Esophagus squamous epithelium (tissue), 5 donors: ENCODE measurements around the gene TCF12. TPM values are rescaled to one million over a fixed set of nuclear protein-coding genes. Genes with fewer than 3 reads are reported as not detected.

Experiments
- DNase-seq: peaks from one replicate; lab custom pipeline; 2025; lab: John Stamatoyannopoulos, UW
- H3K27ac ChIP-seq, 4 donors: fragments of 200-600 bp; sonication (generic); one replicate each; pipeline ENCODE4 v1.5.1; 2016 to 2019; ENCODE audit warnings: mild to moderate bottlenecking in 1 of 4
- H3K27me3 ChIP-seq, 4 donors: fragments of 200-600 bp; sonication (generic); 1 replicate in 3 of 4; 2 replicates in 1 of 4; pipeline versions ENCODE4 v1.5.1 to v1.6.0; 2017 to 2021; ENCODE audit warnings: antibody characterized with exemption in 1 of 4
- H3K36me3 ChIP-seq, 3 donors: fragments of 200-600 bp; sonication (generic); one replicate each; pipeline ENCODE4 v1.5.1; 2016 to 2019
- H3K4me1 ChIP-seq, 3 donors: fragments of 200-600 bp; sonication (generic); one replicate each; pipeline ENCODE4 v1.5.1; 2017 to 2019
- H3K4me3 ChIP-seq, 4 donors: fragments of 200-600 bp; sonication (generic); 1 replicate in 3 of 4; 2 replicates in 1 of 4; pipeline ENCODE4 v1.5.1; 2016 to 2019; ENCODE audit warnings: mild to moderate bottlenecking in 2 of 4, moderate library complexity in 1 of 4
- H3K9me3 ChIP-seq, 3 donors: fragments of 200-600 bp; sonication (generic); one replicate each; pipeline ENCODE4 v1.5.1; 2016 to 2019
- POLR2A ChIP-seq, 4 donors: fragments of 450-650 bp; IDR thresholded peaks; one replicate each; pipeline ENCODE4 v1.6.1; 2017; ENCODE audit warnings: antibody characterized with exemption in 4 of 4, mild to moderate bottlenecking in 4 of 4, moderate library complexity in 3 of 4
- WGBS, 2 donors: methylation state at CpG; one replicate each; pipeline ENCODE4 v1.1.5; 2018; 5-methylcytosine and 5-hydroxymethylcytosine counted together
- intact Hi-C: fragments of 100-400 bp; cut with DNase I; formaldehyde crosslinking; loops from one replicate; pipeline ENCODE4 v1.15.0; 2022
- total RNA-seq, 4 donors: library from RNA; depleted of rRNA; stranded (reverse); fragments of >200 nt; gene quantifications; one replicate each; pipeline ENCODE4 v1.1.0, GENCODE V29; 2016
- TF ChIP-seq, protein P1 (sequence below), 6 experiments: fragments of 450-650 bp in 4 of 6; fragments of 200-600 bp in 2 of 6; sonication (generic) in 2 of 6; IDR thresholded peaks; one replicate each; pipeline ENCODE4 v1.5.1; 2016 to 2019; ENCODE audit warnings: antibody characterized with exemption in 6 of 6, mild to moderate bottlenecking in 4 of 6, moderate library complexity in 4 of 6
- donor health status: DM: yes; HTN: yes; CAD: no.

Gene TCF12
- total RNA-seq, 4 donors from 2014 or later = 28.5 to 90.4 (median 51.3) TPM

DNA sequence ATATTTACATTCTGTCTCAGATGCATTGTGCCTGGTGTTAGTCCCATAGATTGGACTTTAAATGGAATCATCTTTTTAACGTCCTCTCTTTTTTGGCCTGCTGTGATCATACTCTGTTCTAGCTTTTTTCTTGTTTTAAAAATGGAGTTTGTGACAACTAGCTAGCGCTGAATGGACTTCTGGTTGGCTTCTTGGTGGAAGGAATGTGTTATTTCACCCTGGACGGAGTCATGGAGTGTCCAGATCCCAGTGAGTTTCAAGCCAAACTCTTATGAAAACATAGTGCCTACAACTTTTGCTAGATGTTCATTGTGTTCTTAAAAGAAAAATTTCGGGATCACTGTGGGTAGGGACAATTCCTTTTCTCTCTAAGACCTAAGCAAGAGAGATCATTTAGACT lies 192.6 kb downstream of the TCF12 start:
- no peak for DNase-seq
- peaks cover 0 to 10% (median 0%) of the 10 kb centered on the region in 3 donors for H3K36me3 ChIP-seq
- intact Hi-C loops = no loop called here
- WGBS, 2 donors = 95% methylated on average over 4 of the region's 4 CpGs
- no peak overlapping the region for H3K4me3 ChIP-seq
- TF ChIP-seq POLR2A (IDR thresholded peaks at IDR 0.05) = no peak
- TF ChIP-seq, protein P1, sequence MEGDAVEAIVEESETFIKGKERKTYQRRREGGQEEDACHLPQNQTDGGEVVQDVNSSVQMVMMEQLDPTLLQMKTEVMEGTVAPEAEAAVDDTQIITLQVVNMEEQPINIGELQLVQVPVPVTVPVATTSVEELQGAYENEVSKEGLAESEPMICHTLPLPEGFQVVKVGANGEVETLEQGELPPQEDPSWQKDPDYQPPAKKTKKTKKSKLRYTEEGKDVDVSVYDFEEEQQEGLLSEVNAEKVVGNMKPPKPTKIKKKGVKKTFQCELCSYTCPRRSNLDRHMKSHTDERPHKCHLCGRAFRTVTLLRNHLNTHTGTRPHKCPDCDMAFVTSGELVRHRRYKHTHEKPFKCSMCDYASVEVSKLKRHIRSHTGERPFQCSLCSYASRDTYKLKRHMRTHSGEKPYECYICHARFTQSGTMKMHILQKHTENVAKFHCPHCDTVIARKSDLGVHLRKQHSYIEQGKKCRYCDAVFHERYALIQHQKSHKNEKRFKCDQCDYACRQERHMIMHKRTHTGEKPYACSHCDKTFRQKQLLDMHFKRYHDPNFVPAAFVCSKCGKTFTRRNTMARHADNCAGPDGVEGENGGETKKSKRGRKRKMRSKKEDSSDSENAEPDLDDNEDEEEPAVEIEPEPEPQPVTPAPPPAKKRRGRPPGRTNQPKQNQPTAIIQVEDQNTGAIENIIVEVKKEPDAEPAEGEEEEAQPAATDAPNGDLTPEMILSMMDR (IDR thresholded peaks at IDR 0.05) = peak in 1 of 6 experiments; percentile 8
- peaks cover 0 to 25% (median 6%) of the 10 kb centered on the region in 3 donors for H3K4me1 ChIP-seq
- no peaks in the 10 kb centered on the region for H3K27me3 ChIP-seq
- H3K9me3 ChIP-seq = no peaks in the 10 kb centered on the region
- H3K27ac ChIP-seq = no peak overlapping the region

DNA sequence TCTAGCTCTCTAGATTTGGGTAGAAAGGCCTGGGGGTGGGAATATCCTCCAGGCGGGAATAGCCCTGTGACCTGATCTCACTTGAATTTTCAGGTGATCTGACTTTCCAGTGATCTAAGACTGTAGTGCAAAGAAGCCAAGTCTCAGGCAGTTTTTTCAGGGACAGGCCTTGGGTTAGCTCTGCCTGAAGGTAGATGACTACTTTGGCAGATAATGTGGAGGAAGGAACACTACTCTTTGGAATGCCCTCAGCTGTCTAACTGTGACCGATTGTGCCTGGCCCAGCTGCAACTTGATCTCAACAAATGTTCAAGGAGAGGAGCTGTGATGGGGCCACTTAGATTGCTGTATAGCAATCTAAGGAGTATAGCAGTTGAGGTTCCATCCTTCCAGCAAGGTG lies 193.7 kb downstream of the TCF12 start:
- Histone ChIP-seq H3K4me3 (no peak overlapping the region), H3K27ac (no peak overlapping the region), H3K9me3 (no peaks in the 10 kb centered on the region), H3K27me3 (no peaks in the 10 kb centered on the region), H3K36me3 (peaks cover 0 to under 1% (median 0%) of the 10 kb centered on the region in 3 donors), H3K4me1 (peaks cover 0 to 25% (median 6%) of the 10 kb centered on the region in 3 donors)
- DNase-seq = no peak
- 64 to 69% methylated on average over 2 of the region's 2 CpGs for WGBS, 2 donors
- intact Hi-C loops = no loop called here
- TF ChIP-seq, protein P1 (IDR thresholded peaks at IDR 0.05) = no peak
- no peak for TF ChIP-seq POLR2A (IDR thresholded peaks at IDR 0.05)

DNA sequence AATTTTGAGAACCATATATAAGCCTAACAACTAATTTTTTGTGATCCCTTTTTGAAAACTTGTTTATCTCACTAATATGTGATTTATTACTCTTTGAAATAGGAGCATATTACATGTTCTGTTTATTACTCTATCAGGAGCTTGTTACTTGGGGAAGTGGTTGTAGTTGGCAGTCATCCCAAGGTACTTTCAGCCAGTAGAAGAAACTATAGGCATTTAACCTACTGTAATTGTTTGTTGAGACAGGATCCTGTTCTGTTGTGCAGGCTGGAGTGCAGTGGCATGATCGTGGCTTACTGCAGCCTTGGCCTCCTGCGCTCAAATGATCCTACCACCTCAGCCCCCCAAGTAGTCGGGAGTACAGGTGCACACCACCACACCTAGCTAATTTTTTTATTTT lies 195.6 kb downstream of the TCF12 start:
- intact Hi-C loops = no loop called here
- no peaks in the 10 kb centered on the region for H3K27me3 ChIP-seq
- WGBS, 2 donors = 83 to 87% methylated on average over 3 of the region's 3 CpGs
- H3K36me3 ChIP-seq = no peaks in the 10 kb centered on the region
- H3K9me3 ChIP-seq = no peaks in the 10 kb centered on the region
- H3K27ac ChIP-seq = no peak overlapping the region
- TF ChIP-seq, protein P1 (IDR thresholded peaks at IDR 0.05) = no peak
- TF ChIP-seq POLR2A (IDR thresholded peaks at IDR 0.05) = no peak
- peaks cover 0 to 33% (median 6%) of the 10 kb centered on the region in 3 donors for H3K4me1 ChIP-seq
- H3K4me3 ChIP-seq = no peak overlapping the region
- DNase-seq = no peak

DNA sequence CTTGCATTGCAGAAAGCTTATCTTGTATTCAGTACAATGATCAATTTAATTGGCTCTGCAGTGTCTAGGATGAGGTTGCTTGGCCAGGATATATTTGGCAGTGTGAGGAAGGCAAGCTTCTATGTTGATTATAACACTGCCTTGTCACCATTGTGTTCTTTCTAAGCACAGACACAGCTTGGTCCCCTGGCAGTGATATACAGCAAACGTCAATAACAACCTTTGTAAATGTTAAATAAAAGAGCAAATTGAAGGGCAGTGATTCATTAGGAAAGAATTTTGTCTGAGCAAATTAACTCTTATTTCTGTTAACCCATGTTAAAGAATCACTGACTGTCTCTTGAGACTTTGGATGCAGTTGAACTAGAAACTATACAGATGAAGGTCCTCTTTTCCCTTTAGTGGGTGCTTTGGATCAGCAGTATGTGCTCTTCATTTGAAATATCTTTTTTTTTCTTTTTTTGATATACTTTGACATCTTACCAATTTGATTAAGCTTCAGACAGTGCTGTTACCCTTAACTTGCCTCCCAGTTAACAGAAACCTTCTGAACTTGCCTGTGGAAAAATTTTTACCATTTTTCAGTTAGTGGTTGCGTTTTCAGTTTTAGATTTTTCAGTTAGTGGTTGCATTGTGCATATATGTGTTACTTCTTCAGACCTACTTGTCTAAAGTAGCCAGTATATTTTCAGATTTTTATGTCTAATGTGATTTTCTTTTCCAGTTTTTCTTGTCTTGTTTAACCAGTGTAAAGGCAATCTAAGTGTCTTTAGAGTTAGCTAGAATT lies 199.8 kb downstream of the TCF12 start:
- Histone ChIP-seq H3K4me3 (no peak overlapping the region), H3K9me3 (no peaks in the 10 kb centered on the region), H3K27me3 (no peaks in the 10 kb centered on the region), H3K36me3 (no peaks in the 10 kb centered on the region), H3K4me1 (peaks cover 0 to 20% (median 6%) of the 10 kb centered on the region in 3 donors), H3K27ac (no peak overlapping the region)
- 48 to 51% methylated on average over 2 of the region's 2 CpGs for WGBS, 2 donors
- no peak for DNase-seq
- TF ChIP-seq, protein P1 (IDR thresholded peaks at IDR 0.05) = no peak
- no peak for TF ChIP-seq POLR2A (IDR thresholded peaks at IDR 0.05)
- intact Hi-C loops = no loop called here

DNA sequence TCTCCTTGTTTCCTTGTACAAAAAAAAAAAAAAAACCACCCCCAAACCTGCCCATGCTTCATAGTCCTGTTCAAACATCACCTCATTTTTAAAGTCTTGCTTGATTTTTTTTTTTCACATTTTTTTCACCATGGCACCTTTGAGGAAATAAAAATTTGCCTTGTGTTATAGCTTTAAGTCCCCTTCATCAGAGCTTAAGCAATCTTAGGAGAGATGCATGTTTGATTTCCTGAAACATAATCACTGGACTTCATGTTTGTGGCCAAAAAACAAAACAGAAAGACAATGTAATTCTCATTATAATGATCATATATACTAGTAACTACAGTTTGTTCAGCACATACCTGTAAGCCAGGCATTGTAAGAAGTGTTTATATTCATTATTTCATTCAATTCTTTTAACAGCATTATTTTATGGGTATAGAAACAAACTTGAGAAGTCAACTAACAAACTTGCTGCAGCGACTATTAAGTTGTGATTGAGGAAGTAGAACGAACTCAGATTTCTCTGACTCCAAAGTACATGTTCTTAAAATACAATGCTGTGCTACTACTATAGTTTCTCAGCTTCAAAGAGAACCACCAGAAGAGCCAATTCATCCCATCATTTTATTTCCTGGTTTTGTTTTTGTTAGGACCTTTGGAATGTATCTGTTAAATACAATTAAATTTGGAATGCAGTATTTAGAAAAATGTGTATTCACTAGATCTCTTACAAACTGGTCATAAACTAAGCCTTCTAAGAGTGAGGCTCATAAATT lies 203.8 kb downstream of the TCF12 start:
- Histone ChIP-seq H3K27ac (no peak overlapping the region), H3K36me3 (peaks cover 0 to 4% (median 0%) of the 10 kb centered on the region in 3 donors), H3K9me3 (no peaks in the 10 kb centered on the region), H3K4me3 (no peak overlapping the region), H3K27me3 (no peaks in the 10 kb centered on the region), H3K4me1 (peaks cover 0 to 8% (median 0%) of the 10 kb centered on the region in 3 donors)
- intact Hi-C loops = no loop called here
- no peak for TF ChIP-seq POLR2A (IDR thresholded peaks at IDR 0.05)
- whole genome bisulfite sequencing, 2 donors = 70 to 78% methylated on average over 2 of the region's 2 CpGs
- no peak for DNase-seq
